NCI-H2196 (cell line): ENCODE data around the gene MSL1.

Experiments
- DNase-seq: peaks from one replicate; lab custom pipeline; 2025; ENCODE audit not compliant: unreplicated experiment; lab: John Stamatoyannopoulos, UW

Gene MSL1

DNA sequence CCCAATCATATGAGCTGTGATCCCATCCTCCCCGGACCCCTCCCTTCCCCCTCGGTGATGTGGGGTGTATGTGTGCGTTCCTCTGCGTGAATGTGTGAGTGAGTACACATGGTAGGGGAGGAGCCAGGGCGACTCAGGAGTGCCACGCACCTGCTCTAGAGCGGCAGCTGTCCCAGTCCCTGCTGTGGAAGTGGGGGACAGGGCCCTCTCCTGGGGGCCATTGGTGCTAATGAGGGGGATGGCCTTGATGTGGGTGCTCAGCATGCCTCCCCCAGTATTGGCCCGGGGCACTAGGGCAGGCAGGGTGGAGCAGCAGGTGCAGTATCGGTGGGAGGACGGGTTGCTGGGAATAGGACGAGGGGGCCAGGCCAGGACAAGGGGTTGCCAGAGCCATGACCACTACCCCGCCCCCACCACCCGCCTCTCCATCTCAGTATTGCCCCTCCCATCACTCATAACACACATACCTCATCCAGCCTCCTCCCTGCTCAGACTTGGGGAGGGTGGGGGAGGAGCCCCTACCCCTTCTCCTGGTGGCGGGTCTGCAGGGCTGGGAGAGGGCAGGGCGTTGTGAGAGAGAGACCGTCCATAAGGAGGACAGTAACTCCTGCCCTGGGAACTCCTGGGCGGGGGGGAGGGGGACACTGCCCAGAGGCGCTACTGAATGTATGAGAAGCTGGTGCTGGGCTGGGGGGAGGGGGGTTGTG, 29.9 kb upstream of the MSL1 start:
- DNase-seq: no peak

DNA sequence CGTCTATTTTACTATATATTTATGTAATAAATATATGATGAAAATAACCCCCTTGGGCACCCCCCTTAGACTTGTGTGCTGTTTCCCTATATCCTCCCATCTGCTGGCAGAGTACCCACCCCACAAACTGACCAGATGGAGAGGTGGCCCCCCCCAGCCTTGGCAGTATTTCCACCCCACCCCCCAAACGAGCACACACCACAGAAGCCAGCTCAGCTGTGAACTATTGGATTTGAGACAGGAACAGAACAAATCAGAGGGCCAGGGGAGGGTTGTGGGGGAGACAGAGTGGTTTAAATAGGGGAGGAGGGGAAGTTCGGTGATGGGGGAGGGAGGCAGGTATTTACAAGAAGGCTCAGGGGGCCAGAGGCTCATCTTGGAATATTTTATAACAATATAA, 29.2 kb upstream of the MSL1 start:
- DNase-seq: no peak

DNA sequence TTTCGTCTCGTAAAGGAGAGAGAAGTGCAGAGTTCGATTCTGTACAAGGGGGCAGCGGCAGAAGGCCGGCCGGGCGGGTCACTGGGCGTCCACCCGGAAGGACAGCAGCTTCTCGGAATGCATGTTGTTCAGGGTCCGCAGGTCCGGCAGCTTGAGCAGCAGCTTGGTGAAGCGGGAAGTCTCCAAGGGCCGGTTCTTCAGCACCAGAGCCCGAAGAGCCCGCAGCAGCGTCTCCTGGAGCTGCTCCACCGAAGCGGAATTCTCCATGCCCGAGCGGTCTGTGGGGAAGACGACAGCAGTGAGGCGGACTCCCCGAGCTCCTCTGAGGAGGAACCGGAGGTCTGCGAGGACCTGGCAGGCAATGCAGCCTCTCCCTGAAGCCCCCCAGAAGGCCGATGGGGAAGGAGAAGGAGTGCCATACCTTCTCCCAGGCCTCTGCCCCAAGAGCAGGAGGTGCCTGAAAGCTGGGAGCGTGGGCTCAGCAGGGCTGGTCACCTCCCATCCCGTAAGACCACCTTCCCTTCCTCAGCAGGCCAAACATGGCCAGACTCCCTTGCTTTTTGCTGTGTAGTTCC, 28.7 kb upstream of the MSL1 start:
- DNase-seq: no peak

DNA sequence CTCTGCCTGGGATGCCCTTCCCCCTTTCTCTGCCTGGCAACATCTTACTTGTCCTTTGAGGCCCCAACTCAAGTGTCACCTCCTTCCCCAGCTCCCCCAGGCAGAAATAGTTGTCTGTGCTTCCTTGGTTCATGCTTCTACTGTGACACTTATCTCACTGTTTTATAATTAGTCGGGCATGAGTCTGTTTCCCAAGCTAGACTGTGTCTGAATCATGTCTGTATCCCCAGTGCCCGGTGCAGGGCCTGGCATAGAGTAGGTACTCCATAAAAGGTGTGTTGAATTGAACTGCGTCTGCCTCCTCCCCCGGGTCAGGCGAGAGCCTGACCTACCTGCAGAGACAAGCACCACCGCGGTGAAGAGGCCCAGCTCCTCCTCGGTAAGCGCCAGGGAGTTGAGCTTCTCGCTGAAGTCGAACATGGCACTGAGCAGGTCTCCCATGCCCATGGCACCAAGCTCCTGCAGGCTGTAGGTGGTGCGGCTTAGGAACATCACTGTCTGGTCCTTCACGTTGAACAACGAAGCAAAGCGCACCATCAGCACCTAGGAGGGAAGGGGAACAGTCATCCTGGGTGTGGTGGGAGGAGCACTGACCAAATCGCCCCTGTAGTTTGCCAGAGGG, 28.1 kb upstream of the MSL1 start:
- no peak for DNase-seq

DNA sequence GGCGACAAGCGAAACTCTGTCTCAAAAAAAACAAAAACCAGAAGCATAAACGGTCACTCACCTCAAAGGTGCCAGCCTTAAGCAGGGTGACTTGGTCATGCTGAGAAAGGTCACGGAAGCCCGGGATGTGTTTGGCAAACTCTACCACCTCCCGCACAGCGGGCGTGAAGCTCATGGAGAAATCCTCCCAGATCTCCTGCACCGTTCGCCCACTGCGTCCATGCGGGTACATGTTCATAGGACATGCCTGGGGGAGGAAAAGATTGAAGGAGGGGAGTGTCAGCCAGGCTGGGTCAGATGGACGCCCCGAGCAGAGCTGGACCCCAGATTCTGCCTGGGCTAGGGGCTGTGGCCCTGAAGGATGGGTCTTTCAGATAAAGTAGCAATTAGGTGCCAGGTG, 26.9 kb upstream of the MSL1 start:
- DNase-seq: no peak

DNA sequence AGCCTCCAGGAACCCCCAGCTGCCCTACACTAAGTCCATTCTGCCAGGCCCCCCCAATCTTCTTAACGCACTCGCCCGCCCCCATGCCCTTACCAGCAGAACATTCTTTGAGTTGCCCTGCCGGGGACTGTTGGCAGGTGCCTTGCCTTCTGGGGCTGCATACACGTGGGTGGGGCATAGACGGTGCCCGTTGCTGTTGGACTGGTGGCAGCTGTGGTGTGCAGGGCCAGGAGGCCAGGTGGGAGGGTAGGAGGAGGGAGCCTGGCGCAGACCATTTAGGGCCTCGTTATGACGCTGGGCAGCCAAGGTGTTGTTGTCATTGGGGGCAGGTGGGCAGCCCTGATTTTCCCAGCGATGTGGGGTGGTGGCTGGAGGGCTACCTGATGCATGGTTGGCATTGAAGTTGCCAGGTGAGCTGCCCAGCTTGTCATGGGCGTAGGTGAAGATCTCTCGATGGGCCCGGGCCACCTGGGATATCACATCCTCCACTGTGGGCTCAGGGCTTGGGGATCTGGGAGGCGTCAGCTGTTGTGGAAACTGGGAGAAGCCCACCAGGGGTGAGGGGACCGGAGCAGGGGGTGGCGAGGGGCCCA, 26.3 kb upstream of the MSL1 start:
- no peak for DNase-seq

DNA sequence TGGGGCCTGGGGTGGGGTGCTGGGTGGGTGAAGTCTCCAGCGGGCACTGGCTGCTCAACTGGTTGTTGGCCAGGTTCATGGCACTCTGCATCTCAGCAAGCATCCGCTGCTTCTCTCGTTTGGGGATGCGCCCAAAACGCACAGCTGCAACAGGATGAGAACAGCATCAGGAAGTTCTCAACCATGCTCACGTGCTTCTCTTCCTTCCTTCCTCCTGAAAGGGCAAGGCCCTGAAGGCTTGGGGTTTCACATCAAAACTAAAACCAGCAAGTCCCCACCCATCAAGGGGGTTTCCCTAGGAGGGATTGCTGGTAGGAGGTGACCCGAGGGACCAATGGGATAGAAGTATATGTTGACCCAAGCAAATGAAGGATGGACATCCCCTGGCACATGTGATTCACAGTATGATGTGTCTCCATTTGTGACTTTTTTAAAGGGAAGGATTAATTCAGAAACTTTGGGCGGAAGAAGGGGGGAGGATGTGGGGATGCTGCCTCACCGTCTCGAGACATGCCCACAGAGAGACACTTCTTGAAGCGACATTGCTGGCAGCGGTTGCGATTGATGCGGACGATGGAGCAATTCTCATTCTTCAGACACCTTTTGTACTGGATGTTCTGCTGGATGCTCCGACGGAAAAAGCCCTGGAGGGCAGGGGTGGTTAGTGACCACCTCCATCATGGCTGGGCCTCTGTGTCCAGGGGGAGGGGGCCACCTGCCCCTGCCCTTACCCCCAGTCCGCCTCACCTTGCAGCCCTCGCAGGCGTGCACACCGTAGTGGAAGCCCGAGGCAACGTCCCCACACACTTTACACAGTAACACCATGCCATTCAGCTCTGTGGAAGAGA, 25.6 kb upstream of the MSL1 start:
- no peak for DNase-seq

DNA sequence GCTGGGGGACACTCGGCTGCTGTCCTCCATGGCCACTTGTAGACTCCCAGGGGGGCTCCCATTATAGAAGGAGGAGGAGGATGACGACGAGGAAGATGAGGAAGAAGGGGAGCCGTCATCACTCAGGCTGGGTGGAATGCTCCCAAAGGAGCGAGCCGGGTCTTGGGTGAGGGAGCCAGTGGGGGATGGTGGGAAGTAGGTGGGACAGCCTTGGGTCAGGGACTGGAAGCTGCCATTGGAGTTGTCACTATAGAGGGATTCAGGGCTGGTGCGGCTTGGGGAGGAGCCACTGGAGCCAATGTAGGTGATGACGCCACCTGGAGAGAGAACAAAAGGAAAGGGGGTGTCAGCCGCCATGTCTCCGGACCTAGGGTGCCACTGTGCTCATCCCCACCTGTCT, 24.7 kb upstream of the MSL1 start:
- DNase-seq: no peak

DNA sequence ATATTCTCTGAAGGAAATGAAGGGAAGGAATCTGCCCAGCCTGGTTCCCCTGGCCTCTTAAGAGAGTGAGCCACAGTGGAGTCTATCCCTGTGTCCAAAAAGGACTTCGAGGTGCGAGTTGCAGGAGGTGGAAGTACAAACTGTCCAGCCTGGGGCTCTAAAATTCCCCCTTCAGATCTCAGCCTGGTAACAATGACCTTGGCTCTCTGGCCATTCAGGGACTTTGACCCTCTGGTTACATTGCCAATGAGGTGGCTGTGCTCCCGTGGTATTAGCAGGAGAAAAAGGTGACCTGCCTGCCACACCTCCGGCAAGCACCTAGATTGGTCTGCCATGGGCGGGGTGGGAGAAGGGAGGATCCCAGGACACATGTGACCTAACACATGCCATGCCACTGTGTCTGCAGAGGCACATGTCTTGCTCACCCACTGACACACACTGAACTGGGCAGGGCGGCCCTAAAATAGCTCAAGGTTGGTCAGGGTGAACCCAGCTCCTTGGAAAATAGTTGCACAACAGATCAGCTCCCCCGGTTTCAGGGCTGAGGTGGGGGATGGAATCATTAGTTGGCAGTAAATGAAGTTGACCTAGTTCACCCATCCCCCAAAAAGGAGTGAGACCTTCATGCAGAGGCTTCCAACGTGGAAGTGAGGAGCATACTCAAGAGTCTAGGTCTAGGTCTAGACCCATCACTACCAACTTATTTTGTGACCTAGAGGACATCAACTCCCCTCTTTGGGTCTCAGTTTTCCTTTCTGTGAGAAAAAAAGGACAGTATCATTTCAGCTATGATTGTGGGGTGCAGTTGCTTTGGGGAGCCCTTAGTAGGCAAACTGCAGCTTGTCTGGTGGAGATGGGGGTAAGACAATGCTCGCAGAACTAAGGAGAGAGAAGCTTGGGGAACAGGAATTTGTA, 23.6 kb upstream of the MSL1 start:
- no peak for DNase-seq

DNA sequence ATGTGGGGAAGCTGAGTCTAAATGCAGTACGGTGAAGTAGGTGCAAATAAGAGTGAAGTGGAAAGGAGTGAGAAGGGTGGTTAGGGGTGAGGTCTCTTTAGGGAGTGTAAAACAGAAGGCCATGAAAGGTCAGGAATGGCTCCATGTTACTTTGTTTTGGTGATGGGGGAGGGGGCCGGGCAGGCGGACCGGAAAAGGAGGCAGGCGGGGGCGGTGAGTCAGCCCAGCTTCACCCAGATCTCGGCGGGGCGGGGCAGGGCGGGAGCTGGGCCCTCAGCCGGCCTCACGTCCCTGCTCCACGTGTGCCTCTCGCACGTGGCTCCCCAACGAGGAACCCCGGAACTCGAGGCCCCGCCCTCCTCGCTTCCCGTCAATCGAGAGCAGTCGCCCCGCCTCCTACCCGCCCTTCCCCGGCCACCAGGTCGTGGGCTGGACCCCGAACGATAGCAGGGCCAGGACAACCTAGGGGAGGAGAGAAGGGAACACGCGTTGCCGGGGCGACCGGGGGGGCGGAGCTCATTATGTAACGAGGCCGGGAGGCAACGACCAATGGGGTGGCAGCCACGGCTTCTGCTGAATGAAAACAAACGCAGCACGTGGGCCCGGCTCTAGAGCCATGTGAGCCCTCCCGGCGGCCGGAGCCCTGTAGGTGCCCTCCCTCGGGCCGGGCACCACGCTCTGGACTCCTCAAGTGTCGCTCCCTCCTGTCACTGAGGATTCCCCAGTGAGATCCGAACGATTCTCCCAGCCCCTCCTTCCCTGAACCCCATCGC, 22.7 kb upstream of the MSL1 start:
- peak; percentile 94 for DNase-seq

DNA sequence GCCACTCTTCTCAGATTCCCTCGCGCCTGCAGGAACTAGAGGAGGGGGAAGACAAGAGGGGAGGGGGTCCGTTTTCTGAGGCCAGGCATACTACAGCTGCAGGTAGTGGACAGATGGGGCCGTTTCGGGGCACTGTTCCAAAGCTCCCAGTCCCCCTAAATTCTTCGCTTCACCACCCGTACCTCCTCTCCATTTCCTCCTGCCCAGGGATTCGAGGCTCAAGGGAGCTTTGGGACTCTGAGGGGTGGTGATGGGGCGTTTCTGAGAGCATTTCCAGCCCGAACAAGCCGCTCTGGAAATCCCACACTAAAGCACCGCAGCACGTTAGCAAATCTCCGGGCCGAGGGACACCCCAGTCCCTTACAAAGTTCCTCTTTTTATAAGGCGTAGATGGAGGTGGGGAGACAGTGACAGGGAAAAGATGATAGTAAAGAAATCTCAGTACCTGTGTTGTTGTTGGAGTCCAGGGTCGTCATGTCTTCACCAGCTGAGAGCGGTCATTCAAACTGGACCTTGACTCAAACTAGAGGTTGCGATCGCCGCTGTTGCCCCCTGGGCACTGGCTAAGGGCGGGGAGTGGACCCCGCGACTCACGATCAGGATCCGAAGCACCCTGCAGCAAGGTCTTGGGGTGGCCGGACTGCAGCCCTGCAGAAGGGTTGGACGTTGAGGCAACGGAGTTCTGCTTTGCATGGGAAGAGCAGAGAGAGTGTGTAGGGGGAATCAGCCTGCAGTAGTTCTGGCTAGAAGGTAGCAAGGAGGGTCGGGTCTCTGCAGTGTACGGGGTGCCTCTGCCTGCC, 22.0 kb upstream of the MSL1 start:
- no peak for DNase-seq

DNA sequence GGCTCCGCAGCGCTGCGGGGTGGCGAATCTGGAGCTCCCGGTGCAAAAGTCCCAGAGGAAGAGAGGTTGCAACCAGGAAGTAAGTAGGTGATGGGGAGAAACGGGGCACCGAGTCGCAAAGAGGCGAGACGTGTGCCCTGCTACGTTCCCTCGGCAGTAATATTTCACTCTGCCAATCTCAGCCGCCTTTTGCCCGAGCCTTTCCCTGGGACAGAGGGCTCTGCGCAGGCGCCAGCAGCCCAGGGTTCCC, 21.4 kb upstream of the MSL1 start, which contains the start of gene NR1D1:
Gene NR1D1 (minus strand): TSS at position 171 of the 250 bp plus-strand sequence. CDS start 495 bp downstream, outside the sequence.
- no peak for DNase-seq

DNA sequence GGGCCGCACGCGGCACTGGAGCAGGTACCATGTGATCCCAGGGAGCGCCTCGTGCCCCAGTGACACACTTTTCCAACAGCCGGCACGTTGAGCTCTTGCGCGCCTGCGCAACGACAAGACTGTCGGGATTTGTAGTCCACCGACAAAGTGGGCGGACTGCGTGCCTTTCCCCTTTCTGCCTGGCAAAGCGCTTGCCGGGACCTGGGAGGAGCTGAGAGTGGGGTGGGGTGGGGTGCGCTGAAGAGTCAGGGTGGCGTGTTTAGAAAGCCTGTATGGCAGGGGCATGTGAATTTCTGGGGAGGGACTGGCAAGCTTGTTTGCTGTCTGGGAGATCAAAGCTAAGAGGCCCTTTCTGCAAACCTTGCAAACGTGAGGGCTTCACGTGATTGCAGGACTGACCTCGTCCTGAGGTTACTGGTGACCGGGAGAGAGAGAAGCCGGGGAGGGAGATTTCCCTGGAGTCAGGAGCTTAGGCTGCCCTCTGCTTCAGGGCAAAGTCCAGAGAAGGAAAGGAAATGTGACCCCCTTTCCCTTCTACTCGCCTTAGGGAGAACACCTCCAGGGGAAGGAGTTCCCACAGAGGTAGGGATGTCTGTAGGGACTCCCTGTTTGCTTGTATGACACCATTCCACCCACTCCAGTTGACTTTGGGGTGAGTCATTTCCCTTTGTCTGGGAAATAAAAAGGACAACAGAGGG, 21.0 kb upstream of the MSL1 start:
- DNase-seq: peak; percentile 90

DNA sequence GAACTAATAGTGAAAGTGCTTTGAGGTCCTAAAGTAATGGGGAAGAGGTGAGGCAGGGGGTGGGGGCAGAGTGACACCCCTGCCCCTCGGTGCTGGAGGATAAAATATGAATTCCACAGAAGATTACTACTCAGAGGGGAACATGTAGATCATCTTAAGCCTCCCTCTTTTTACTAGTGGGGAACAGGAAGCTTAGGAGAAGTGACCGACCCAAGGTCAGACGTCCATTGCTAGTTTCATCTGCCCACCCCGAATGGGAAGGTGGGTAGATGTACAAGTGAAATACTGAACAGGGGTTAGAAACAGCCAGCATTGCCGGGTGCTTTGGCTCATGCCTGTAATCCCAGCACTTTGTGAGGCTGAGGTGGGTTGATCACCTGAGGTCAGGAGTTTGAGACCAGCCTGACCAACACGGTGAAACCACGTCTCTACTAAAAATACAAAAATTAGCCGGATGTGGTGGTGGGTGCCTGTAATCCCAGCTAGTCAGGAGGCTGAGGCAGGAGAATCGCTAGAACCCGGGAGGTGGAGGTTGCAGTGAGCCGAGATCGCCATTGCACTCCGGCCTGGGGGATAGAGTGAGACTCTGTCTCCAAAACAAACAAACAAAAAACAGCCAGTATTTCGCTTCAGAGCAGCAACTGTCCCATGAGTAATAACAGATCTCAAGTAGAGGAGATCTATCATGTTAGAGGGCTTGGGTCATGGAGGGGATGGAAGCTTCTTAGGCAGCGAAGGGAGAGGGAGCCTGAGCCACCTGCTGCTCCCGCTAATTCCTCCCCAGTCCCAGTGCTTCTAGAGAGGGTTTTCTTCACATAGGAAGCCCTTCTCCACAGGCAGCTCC, 20.2 kb upstream of the MSL1 start:
- DNase-seq: no peak

DNA sequence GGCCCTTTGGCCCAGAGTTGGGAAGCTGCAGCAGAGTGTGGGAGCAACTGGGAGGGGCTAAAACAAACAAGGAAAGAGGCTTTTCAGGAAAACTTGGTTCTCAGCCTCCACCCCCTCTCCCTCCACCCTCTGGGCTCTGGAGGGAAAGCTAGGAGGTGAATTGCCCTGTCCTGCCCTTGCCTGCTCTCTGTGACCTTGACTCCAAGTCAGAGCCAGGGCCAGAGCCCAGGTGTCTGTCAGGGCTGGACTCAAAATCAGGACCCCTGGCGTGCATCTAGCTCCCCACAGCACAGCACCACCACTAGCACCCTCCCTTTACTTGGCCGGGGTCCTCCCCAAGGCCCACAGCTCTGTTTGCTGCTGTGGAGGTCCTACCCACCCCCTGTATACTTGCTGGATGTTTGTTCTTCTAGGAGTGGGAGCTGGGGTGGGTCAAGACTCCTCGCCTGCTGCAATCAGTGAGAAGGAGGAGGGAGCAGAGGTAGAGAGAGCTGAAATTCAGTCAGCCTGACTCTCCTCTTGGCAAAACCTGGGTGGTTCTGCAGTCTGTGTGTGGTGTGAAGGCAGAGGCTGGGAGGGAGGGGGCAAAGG, 18.6 kb upstream of the MSL1 start:
- no peak for DNase-seq

DNA sequence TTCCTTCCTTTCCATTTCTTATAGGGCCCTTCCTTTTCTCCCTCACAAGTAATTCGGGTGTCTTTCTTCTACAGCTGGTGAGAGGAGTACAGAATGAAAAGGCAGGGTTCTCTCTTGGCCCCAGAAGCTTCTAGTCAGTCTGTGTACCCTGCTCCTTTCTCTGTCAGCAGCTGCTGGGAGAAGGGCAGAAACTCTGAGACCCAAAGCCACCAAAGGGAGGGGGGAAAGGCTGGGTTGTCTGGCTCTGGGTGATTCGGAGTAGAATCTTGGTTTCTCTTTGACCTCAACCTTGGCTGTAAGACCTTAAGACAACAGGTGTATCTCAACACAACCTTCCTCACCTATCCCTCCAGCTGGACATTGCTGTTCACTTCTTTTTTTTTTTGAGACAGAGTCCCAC, 18.1 kb upstream of the MSL1 start:
- DNase-seq: no peak
